Thyroid gland (tissue), 4 donors: ENCODE measurements around the gene FLII.

ENCODE experiments used
- POLR2A ChIP-seq, 2 donors: fragments of 450-650 bp; IDR thresholded peaks; one replicate each; pipeline ENCODE4 v1.6.1; 2017; ENCODE audit warnings: antibody characterized with exemption in 2 of 2, mild to moderate bottlenecking in 2 of 2, moderate library complexity in 1 of 2
- TF ChIP-seq, protein P1 (sequence below), 6 experiments: fragments of 200-600 bp in 3 of 6; fragments of 450-650 bp in 3 of 6; sonication (generic) in 3 of 6; IDR thresholded peaks; one replicate each; pipeline ENCODE4 v1.5.1; 2016 to 2019; ENCODE audit warnings: antibody characterized with exemption in 6 of 6, mild to moderate bottlenecking in 2 of 6, inconsistent platforms in 1 of 6, moderate library complexity in 1 of 6

DNA sequence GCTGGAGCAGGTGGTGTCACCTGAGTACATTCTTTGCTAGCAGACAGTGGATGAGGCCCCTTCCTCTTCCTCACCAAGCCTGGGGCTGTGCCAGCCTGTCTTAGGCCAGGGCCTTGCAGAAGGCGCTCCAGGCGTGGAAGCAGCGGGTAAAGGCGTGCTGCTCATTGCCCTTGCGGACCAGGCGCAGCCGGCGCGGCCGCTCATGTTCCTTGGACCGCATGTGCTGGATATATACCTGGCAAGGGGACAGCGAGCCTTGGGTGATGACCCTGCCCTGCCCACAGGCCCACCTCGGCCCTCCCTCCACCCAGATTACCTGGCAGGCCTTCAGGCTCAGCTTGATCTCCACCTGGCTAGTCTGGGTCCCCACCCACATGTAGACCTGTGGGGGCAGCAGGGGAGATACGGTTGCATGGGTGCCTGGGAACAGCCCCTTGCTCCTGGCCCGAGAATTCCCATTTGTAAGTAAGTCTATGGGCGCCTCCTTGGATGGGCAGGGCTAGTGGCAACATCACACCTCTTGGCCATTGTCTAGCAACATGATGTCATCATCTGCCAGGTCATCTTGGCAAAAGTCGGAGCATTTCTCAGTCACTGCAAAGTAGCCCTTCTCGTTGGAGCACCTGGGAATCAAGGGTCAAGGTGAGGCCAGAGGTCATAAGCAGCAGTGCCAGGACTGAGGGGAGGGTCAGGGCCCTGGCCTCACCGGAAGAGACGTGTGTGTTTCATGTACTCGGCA is 13.3 kb downstream of the FLII start:
- TF ChIP-seq, protein P1, sequence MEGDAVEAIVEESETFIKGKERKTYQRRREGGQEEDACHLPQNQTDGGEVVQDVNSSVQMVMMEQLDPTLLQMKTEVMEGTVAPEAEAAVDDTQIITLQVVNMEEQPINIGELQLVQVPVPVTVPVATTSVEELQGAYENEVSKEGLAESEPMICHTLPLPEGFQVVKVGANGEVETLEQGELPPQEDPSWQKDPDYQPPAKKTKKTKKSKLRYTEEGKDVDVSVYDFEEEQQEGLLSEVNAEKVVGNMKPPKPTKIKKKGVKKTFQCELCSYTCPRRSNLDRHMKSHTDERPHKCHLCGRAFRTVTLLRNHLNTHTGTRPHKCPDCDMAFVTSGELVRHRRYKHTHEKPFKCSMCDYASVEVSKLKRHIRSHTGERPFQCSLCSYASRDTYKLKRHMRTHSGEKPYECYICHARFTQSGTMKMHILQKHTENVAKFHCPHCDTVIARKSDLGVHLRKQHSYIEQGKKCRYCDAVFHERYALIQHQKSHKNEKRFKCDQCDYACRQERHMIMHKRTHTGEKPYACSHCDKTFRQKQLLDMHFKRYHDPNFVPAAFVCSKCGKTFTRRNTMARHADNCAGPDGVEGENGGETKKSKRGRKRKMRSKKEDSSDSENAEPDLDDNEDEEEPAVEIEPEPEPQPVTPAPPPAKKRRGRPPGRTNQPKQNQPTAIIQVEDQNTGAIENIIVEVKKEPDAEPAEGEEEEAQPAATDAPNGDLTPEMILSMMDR (IDR thresholded peaks at IDR 0.05): no peak
- no peak for TF ChIP-seq POLR2A (IDR thresholded peaks at IDR 0.05)
